ENCODE measurements around the gene TSPAN15. TPM values are rescaled to one million over a fixed set of nuclear protein-coding genes. Genes with fewer than 3 reads are reported as not detected.

Gene TSPAN15
- total and polyA plus RNA-seq, 2 of the 4 experiments (the other 2 are of a cell fraction) = 0.48 TPM; not detected in 1

DNA sequence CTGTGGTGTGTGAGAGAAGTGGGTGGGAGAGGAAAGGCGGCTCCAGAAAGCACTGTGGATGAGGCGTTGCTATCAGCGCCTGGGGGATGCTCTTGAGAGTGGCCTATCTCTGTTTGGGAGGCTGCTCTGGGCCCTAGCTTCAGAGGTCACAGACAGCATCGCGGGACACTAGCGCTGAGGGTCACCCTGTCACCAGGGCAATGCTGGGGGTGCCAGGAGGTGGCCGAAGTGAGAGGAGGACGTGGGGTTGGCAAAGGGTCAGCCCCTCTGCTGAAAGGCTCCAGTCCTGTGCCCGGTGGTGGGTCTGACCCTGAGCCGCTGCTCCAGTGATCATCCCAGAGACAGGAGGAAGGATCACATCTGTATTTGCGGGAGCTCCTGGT lies 31.5 kb upstream of the TSPAN15 start:
- no peak overlapping the region for H2BK120ac ChIP-seq (ENCODE audit: low read depth, low read length)
- H3K4ac ChIP-seq (ENCODE audit: low read depth, low read length) = no peak overlapping the region
- no peaks in the 10 kb centered on the region for H3K79me1 ChIP-seq (ENCODE audit: low read depth in 1 of 2, low read length in 2 of 2)
- no peak overlapping the region for H2BK15ac ChIP-seq (ENCODE audit: low read depth, low read length)
- no peaks in the 10 kb centered on the region for H3K9me3 ChIP-seq (ENCODE audit: control insufficient read depth, insufficient read depth, low read length)
- no peak overlapping the region for H3K18ac ChIP-seq (ENCODE audit: low read depth, low read length)
- no peak overlapping the region for H2AK9ac ChIP-seq (replicated peaks; ENCODE audit: low read depth, low read length, poor library complexity)
- ATAC-seq (ENCODE audit: low read depth) (no peak), DNase-seq (no peak)
- intact Hi-C loops (cut with micrococcal nuclease) = loop anchor here (10.0 kb wide), 1 partner anchor 635 kb away; no protein-coding TSS in a partner anchor
- no peak overlapping the region for H2BK20ac ChIP-seq (ENCODE audit: low read depth, low read length)
- no peak overlapping the region for H4K91ac ChIP-seq (ENCODE audit: insufficient read depth, low read depth, low read length)
- H2AK5ac ChIP-seq (ENCODE audit: low read depth, low read length) = no peak overlapping the region
- H4K5ac ChIP-seq (ENCODE audit: low read depth, low read length) = no peak overlapping the region
- ChIA-PET CTCF (no interaction called here), POLR2A (ENCODE audit: unreplicated experiment) (no interaction called here)
- no peak overlapping the region for H2AFZ ChIP-seq (replicated peaks; ENCODE audit: low read length, poor library complexity)
- dilution Hi-C loops (cut with HindIII; ENCODE audit: low sequenced_read_pairs, unreplicated experiment) = no loop called here
- no peak overlapping the region for H3K14ac ChIP-seq (replicated peaks; ENCODE audit: low read depth, low read length)
- no peak overlapping the region for H3K9ac ChIP-seq (ENCODE audit: low read depth, low read length)
- in situ Hi-C loops (cut with MboI; ENCODE audit: low sequenced_read_pairs) = loop anchor here (10.0 kb wide), 2 partner anchors 215 to 415 kb away; partner anchors contain the start of gene FAM241B
- no peak overlapping the region for H3K56ac ChIP-seq (ENCODE audit: extremely low read depth, insufficient read depth, low read length)
- no peak overlapping the region for H3K4me2 ChIP-seq (ENCODE audit: low read depth, low read length)
- peaks cover 5% of the 10 kb centered on the region; the same call in 1 of the 2 replicates for H3K9me1 ChIP-seq (ENCODE audit: insufficient read depth, low read length)
- TF ChIP-seq BHLHE40 (IDR thresholded peaks at IDR 0.05; ENCODE audit: low read depth, low read length) (no peak), NFE2L2 (IDR thresholded peaks at IDR 0.05; ENCODE audit: low read depth, low read length) (no peak), MAFK (IDR thresholded peaks at IDR 0.05; ENCODE audit: low read depth, low read length) (no peak), MXI1 (IDR thresholded peaks at IDR 0.05; ENCODE audit: borderline replicate concordance, low read depth, low read length) (no peak), RFX5 (IDR thresholded peaks at IDR 0.05; ENCODE audit: low read depth, low read length) (no peak), MAZ (IDR thresholded peaks at IDR 0.05; ENCODE audit: borderline replicate concordance, low read depth, low read length) (no peak), SMC3 (IDR thresholded peaks at IDR 0.05; ENCODE audit: low read depth, low read length) (no peak), CEBPB (IDR thresholded peaks at IDR 0.05; ENCODE audit: low read depth, low read length) (no peak)
- TF ChIP-seq, protein P1, sequence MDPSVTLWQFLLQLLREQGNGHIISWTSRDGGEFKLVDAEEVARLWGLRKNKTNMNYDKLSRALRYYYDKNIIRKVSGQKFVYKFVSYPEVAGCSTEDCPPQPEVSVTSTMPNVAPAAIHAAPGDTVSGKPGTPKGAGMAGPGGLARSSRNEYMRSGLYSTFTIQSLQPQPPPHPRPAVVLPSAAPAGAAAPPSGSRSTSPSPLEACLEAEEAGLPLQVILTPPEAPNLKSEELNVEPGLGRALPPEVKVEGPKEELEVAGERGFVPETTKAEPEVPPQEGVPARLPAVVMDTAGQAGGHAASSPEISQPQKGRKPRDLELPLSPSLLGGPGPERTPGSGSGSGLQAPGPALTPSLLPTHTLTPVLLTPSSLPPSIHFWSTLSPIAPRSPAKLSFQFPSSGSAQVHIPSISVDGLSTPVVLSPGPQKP (IDR thresholded peaks at IDR 0.05; ENCODE audit: borderline replicate concordance, low read depth, low read length) = no peak
- TF ChIP-seq, protein P2, sequence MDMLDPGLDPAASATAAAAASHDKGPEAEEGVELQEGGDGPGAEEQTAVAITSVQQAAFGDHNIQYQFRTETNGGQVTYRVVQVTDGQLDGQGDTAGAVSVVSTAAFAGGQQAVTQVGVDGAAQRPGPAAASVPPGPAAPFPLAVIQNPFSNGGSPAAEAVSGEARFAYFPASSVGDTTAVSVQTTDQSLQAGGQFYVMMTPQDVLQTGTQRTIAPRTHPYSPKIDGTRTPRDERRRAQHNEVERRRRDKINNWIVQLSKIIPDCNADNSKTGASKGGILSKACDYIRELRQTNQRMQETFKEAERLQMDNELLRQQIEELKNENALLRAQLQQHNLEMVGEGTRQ (IDR thresholded peaks at IDR 0.05; ENCODE audit: low read depth, low read length) = no peak
- TF ChIP-seq, protein P3, sequence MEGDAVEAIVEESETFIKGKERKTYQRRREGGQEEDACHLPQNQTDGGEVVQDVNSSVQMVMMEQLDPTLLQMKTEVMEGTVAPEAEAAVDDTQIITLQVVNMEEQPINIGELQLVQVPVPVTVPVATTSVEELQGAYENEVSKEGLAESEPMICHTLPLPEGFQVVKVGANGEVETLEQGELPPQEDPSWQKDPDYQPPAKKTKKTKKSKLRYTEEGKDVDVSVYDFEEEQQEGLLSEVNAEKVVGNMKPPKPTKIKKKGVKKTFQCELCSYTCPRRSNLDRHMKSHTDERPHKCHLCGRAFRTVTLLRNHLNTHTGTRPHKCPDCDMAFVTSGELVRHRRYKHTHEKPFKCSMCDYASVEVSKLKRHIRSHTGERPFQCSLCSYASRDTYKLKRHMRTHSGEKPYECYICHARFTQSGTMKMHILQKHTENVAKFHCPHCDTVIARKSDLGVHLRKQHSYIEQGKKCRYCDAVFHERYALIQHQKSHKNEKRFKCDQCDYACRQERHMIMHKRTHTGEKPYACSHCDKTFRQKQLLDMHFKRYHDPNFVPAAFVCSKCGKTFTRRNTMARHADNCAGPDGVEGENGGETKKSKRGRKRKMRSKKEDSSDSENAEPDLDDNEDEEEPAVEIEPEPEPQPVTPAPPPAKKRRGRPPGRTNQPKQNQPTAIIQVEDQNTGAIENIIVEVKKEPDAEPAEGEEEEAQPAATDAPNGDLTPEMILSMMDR (conservative IDR thresholded peaks at IDR 0.05; ENCODE audit: low read depth, low read length) = no peak
- no peak overlapping the region for H3K27ac ChIP-seq (ENCODE audit: insufficient read depth, low read length)
- H3K27me3 ChIP-seq (ENCODE audit: control insufficient read depth, insufficient read depth, low read length) = peaks cover 44% of the 10 kb centered on the region
- WGBS, 2 experiments (ENCODE audit: extremely low coverage in 2 of 2, insufficient read length in 1 of 2) = no CpG with 5 or more reads among the region's 11 CpGs
- H2BK5ac ChIP-seq (ENCODE audit: low read depth, low read length, poor library complexity, severe bottlenecking) = no peak overlapping the region
- H4K20me1 ChIP-seq (ENCODE audit: insufficient read depth, low read length) = no peaks in the 10 kb centered on the region
- peaks cover 7% of the 10 kb centered on the region; the same call in 1 of the 2 replicates for H3K4me1 ChIP-seq (ENCODE audit: control insufficient read depth, insufficient read depth, low read length)
- H3K4me3 ChIP-seq (ENCODE audit: insufficient read depth, low read depth, low read length) = no peak overlapping the region
- no TSS peak for BruUV-seq (replicated peaks)
- H4K8ac ChIP-seq (ENCODE audit: low read depth in 2 of 2, low read length in 2 of 2) = no peak overlapping the region
- H3K23ac ChIP-seq (ENCODE audit: low read depth, low read length) = no peak overlapping the region
- no peaks in the 10 kb centered on the region for H3K36me3 ChIP-seq (ENCODE audit: control insufficient read depth, insufficient read depth, low read length)
